ENCODE data around the gene MACROD2.

DNA sequence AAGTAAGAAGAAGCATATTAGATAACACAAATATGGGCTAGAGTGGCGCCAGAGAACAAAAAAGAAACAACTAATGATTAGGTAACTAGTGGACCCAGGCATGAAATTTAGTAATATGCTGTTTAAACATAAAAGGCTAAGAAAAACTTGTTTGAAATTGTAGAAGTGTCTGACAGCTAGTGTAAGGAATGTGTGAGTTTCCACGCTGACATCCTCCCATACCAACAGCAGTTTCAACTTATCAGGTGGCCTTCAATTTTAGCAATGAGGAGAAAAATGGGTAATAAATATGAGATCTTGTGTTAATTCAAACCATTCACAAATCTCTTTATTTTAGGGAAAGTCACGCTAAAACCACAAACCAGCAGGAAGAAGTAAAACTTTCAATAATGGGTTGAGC lies 782.3 kb downstream of the MACROD2 start:
- TF ChIP-seq, protein P1, sequence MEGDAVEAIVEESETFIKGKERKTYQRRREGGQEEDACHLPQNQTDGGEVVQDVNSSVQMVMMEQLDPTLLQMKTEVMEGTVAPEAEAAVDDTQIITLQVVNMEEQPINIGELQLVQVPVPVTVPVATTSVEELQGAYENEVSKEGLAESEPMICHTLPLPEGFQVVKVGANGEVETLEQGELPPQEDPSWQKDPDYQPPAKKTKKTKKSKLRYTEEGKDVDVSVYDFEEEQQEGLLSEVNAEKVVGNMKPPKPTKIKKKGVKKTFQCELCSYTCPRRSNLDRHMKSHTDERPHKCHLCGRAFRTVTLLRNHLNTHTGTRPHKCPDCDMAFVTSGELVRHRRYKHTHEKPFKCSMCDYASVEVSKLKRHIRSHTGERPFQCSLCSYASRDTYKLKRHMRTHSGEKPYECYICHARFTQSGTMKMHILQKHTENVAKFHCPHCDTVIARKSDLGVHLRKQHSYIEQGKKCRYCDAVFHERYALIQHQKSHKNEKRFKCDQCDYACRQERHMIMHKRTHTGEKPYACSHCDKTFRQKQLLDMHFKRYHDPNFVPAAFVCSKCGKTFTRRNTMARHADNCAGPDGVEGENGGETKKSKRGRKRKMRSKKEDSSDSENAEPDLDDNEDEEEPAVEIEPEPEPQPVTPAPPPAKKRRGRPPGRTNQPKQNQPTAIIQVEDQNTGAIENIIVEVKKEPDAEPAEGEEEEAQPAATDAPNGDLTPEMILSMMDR (conservative IDR thresholded peaks at IDR 0.05): no peak; the same call in 1 of the 2 replicates
- TF ChIP-seq ZFX (IDR thresholded peaks at IDR 0.05): no peak
